K562 (cell line): ENCODE measurements around the gene ST6GALNAC3. TPM values are rescaled to one million over a fixed set of nuclear protein-coding genes. Genes with fewer than 3 reads are reported as not detected.
"Not testable (repeated sequence)": the region's sequence is repeated elsewhere in the genome, so short reads cannot be mapped to it uniquely, and the experiment has no call there.

ENCODE experiments used
- ATAC-seq: fragments of 200-7000 bp; cut with Tn5 transposase; 3 replicates; pipeline ENCODE4 v1.9.1; 2020; ENCODE audit warnings: moderate library complexity
- BruUV-seq: library from RNA; stranded (reverse); fragments of 400-500 nt; replicated peaks from 2 replicates; lab custom pipeline; 2021; lab: Mats Ljungman, UMichigan
- CTCF ChIA-PET: fragments of 300-600 bp; formaldehyde crosslinking; extraction: SDS; loops from one replicate; lab custom pipeline; 2021; ENCODE audit warnings: low intra/inter-chr PET ratio; lab: Yijun Ruan, JAX
- POLR2A ChIA-PET: fragments of 300-600, 350-650 bp; sonication (Branson Sonifier 250); formaldehyde crosslinking; extraction: SDS; loops from one replicate; lab custom pipeline; 2021; ENCODE audit warnings: antibody characterized with exemption, inconsistent platforms; lab: Yijun Ruan, JAX
- DNase-seq, 4 experiments: peaks; one replicate each; pipeline versions ENCODE4 v3.0.0 to v3.0.0-alpha.2; 2011 to 2018; ENCODE audit warnings: low spot score in 3 of 4, mixed read lengths in 3 of 4; ENCODE audit errors: extremely low read depth in 1 of 4
- FAIRE-seq: peaks from 2 replicates; lab custom pipeline; 2011; peaks lifted over from hg19 to GRCh38; lab: Jason Lieb, UNC
- H2AFZ ChIP-seq: 2 replicates; pipeline ENCODE4 v1.6.0; 2011; ENCODE audit warnings: low read depth, low read length, control low read depth, inconsistent platforms
- H3K27ac ChIP-seq: fragments of 200-600 bp; 3 replicates; pipeline ENCODE4 v1.8.0; 2011; ENCODE audit warnings: low read depth, mild to moderate bottlenecking, control low read depth, inconsistent platforms, low read length, moderate library complexity, mixed read lengths; ENCODE audit errors: extremely low read depth
- H3K27me3 ChIP-seq, 2 experiments: fragments of 300-600 bp in 1 of 2; 2 replicates in 1 of 2; 3 replicates in 1 of 2; pipeline versions ENCODE4 v1.6.0 to v1.8.0; 2011; ENCODE audit warnings: inconsistent platforms in 2 of 2, low read length in 2 of 2, mild to moderate bottlenecking in 1 of 2, mixed read lengths in 1 of 2, moderate library complexity in 1 of 2; ENCODE audit not compliant: control insufficient read depth in 2 of 2, insufficient read depth in 2 of 2
- H3K36me3 ChIP-seq: fragments of 300-600 bp; 3 replicates; pipeline ENCODE4 v1.8.0; 2011; ENCODE audit warnings: mild to moderate bottlenecking, low read length, inconsistent platforms; ENCODE audit not compliant: control insufficient read depth, insufficient read depth
- H3K4me1 ChIP-seq, 2 experiments: fragments of 200-600 bp in 1 of 2; replicated peaks in 1 of 2; 2 replicates in 1 of 2; 3 replicates in 1 of 2; pipeline versions ENCODE4 v1.5.1 to v1.8.0; 2011; ENCODE audit warnings: inconsistent platforms in 2 of 2, low read length in 2 of 2, mild to moderate bottlenecking in 1 of 2, mixed read lengths in 1 of 2, moderate library complexity in 1 of 2; ENCODE audit not compliant: control insufficient read depth in 2 of 2, insufficient read depth in 2 of 2
- H3K4me2 ChIP-seq: 2 replicates; pipeline ENCODE4 v1.6.1; 2011; ENCODE audit warnings: low read length, control low read depth, inconsistent platforms, mixed read lengths; ENCODE audit not compliant: insufficient read depth
- H3K4me3 ChIP-seq: fragments of 200-600 bp; sonication (generic), shearing (Covaris generic); 2 replicates; pipeline ENCODE4 v1.5.1; 2016; ENCODE audit warnings: control low read depth, inconsistent platforms
- H3K79me2 ChIP-seq: fragments of 200-600 bp; 3 replicates; pipeline ENCODE4 v1.8.0; 2011; ENCODE audit warnings: low read length, inconsistent platforms; ENCODE audit not compliant: control insufficient read depth, insufficient read depth
- H3K9ac ChIP-seq, 2 experiments: 2 replicates each; pipeline versions ENCODE4 v1.6.0 to v1.6.1; 2011; ENCODE audit warnings: low read depth in 2 of 2, low read length in 2 of 2, control low read depth in 1 of 2, inconsistent platforms in 1 of 2, mild to moderate bottlenecking in 1 of 2, mixed read lengths in 1 of 2; ENCODE audit not compliant: insufficient read depth in 1 of 2
- H3K9me1 ChIP-seq: one replicate; pipeline ENCODE4 v1.6.0; 2011; ENCODE audit warnings: inconsistent platforms, mild to moderate bottlenecking, low read length, moderate library complexity; ENCODE audit not compliant: control insufficient read depth, insufficient read depth
- H3K9me3 ChIP-seq: replicated peaks from 2 replicates; pipeline ENCODE4 v1.5.1; 2011; ENCODE audit warnings: low read depth, low read length, inconsistent platforms; ENCODE audit not compliant: control insufficient read depth, insufficient read depth
- H4K20me1 ChIP-seq: replicated peaks from 2 replicates; pipeline ENCODE4 v1.6.1; 2011; ENCODE audit warnings: low read length, inconsistent platforms, mixed read lengths; ENCODE audit not compliant: control insufficient read depth, insufficient read depth
- HIVEP1 ChIP-seq: fragments of 250-450 bp; sonication (Bioruptor Pico); IDR thresholded peaks from 2 replicates; pipeline ENCODE4 v1.4.0; 2020; ENCODE audit warnings: mild to moderate bottlenecking
- KDM5B ChIP-seq: fragments of 200-600 bp; sonication (generic); IDR thresholded peaks from 2 replicates; pipeline ENCODE4 v1.6.1; 2012; ENCODE audit warnings: low read depth, mild to moderate bottlenecking, moderate library complexity, low read length, control low read depth, inconsistent platforms; ENCODE audit not compliant: insufficient replicate concordance
- PML ChIP-seq: IDR thresholded peaks from 2 replicates; pipeline ENCODE4 v1.6.1; 2012; ENCODE audit warnings: low read length, inconsistent platforms
- RFX1 ChIP-seq: fragments of 450-650 bp; IDR thresholded peaks from 2 replicates; pipeline ENCODE4 v1.6.1; 2016; ENCODE audit warnings: mild to moderate bottlenecking, moderate library complexity
- SIN3A ChIP-seq, 2 experiments: fragments of 150-350 bp in 1 of 2; IDR thresholded peaks; 2 replicates each; pipeline ENCODE4 v1.6.1; 2011 to 2016; ENCODE audit warnings: borderline replicate concordance in 2 of 2, low read depth in 2 of 2, low read length in 2 of 2, mild to moderate bottlenecking in 2 of 2, moderate library complexity in 2 of 2; ENCODE audit not compliant: control insufficient read depth in 1 of 2
- ZNF408 ChIP-seq: fragments of 250-450 bp; sonication (Bioruptor Pico); IDR thresholded peaks from 2 replicates; pipeline ENCODE4 v1.4.0; 2020; ENCODE audit warnings: low read depth, mild to moderate bottlenecking, moderate library complexity
- ZNF717 ChIP-seq: fragments of 250-450 bp; sonication (Bioruptor Pico); IDR thresholded peaks from 2 replicates; pipeline ENCODE4 v1.5.0; 2021
- WGBS: fragments of 100-300 bp; shearing (Covaris generic); methylation state at CpG from one replicate; pipeline ENCODE4 v1.1.6; 2016; ENCODE audit warnings: low coverage, mixed read lengths; ENCODE audit not compliant: insufficient coverage; ENCODE audit errors: missing lambda C conversion rate; 5-methylcytosine and 5-hydroxymethylcytosine counted together
- in situ Hi-C: fragments of 300-500 bp; cut with MboI; formaldehyde crosslinking; loops from 4 replicates; pipeline ENCODE4 v1.15.0; 2018; ENCODE audit warnings: inconsistent platforms, mixed read lengths
- intact Hi-C: fragments of 100-400 bp; cut with micrococcal nuclease; formaldehyde crosslinking; loops from 2 replicates; pipeline ENCODE4 v1.14.2; 2022
- polyA plus RNA-seq, 8 experiments: library from polyadenylated mRNA; depleted of rRNA in 4 of 8; stranded (reverse) in 5 of 8; unstranded in 3 of 8; fragments of >200 nt; fragmentation: Nextera tagmentation in 2 of 8; fragmentation: Illumina TruSeq in 1 of 8; extraction: Ambion mirVana in 2 of 8; extraction: Trizol in 1 of 8; gene quantifications; 2 replicates each; pipeline versions ENCODE4 v1.2.1 to v1.2.3, GENCODE V29; 2011 to 2014; ENCODE audit warnings: inconsistent platforms in 1 of 8, missing spikeins in 1 of 8
- total RNA-seq, 7 experiments: library from RNA; depleted of rRNA in 6 of 7; stranded (reverse); fragments of >200 nt in 6 of 7; fragmentation: Illumina TruSeq in 2 of 7; extraction: Trizol in 2 of 7; gene quantifications; 2 replicates each; pipeline versions ENCODE4 v1.2.1 to v1.2.3, GENCODE V29; 2011 to 2021; ENCODE audit warnings: low replicate concordance in 1 of 7

ST6GALNAC3 gene
- total and polyA plus RNA-seq, 9 of the 15 experiments (the other 6 are each of a cell fraction or from before 2014, with no cell fraction given), result 0.04 to 0.29 (median 0.18) TPM; not detected in 6

DNA sequence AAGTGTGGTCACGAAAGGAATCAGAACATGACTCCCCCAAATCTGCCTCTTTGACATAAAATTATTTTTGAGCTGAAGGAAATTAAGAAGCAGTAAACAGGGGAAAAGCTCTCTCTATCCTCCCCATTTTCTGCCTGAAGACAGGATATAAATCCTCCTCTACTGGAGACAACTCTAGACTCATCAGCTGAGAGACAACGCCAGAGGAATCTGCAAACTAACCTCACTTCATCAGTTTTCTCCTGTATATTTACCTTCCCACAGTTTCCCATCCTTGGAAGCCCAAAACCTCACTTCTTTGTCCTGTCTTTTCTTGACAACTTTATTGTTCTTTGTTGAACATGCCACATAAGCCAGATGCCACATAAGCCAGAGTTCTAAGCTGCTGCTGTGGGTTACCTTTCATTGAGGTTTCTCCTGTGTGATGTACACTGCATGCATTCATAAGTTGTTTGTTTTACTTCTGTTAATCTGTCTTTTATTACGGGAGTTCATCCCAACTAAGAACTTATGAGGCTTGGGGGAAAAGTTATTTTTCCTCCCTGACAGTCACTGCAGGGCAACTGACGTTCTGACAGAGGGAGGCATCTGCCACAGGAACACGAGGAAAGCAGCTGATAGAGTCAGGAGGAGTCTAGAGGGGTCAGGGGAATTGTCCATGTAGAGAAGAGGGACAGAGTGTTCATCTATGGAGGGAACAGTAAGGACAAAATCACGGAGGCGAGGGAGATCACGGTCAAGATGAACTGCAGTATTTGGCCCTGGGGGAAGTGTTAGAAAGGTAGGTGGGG is 19.2 kb downstream of the ST6GALNAC3 start:
- Histone ChIP-seq H3K9me1 (no peaks in the 10 kb centered on the region), H3K9me3 (no peaks in the 10 kb centered on the region), H3K4me2 (no peak overlapping the region), H3K4me3 (no peak overlapping the region), H3K27ac (no peak overlapping the region), H3K79me2 (no peaks in the 10 kb centered on the region), H3K36me3 (no peaks in the 10 kb centered on the region), H2AFZ (no peak overlapping the region), H3K4me1 (no peaks in the 10 kb centered on the region), H3K9ac (no peak overlapping the region)
- in situ Hi-C loops, result no loop called here
- intact Hi-C loops, result no loop called here
- DNase-seq, result no peak
- BruUV-seq, result no TSS peak
- POLR2A ChIA-PET, result no interaction called here
- no peak for ATAC-seq
- FAIRE-seq, result no peak
- no peak for TF ChIP-seq KDM5B
- TF ChIP-seq PML, result no peak
- TF ChIP-seq SIN3A (IDR thresholded peaks at IDR 0.05; ENCODE audit: borderline replicate concordance in 2 of 2, control insufficient read depth in 1 of 2, low read depth in 2 of 2, low read length in 2 of 2), result no peak
- no peak for TF ChIP-seq ZNF408 (CRISPR knock-in tag)
- TF ChIP-seq, all 486 proteins: peak for 0
- CTCF ChIA-PET, result no interaction called here
- Histone ChIP-seq H3K27me3 (no peaks in the 10 kb centered on the region; a peak in 1 of 5 replicates), H4K20me1 (no peaks in the 10 kb centered on the region)
- WGBS, result 0% methylated on average over 8 of the region's 8 CpGs

DNA sequence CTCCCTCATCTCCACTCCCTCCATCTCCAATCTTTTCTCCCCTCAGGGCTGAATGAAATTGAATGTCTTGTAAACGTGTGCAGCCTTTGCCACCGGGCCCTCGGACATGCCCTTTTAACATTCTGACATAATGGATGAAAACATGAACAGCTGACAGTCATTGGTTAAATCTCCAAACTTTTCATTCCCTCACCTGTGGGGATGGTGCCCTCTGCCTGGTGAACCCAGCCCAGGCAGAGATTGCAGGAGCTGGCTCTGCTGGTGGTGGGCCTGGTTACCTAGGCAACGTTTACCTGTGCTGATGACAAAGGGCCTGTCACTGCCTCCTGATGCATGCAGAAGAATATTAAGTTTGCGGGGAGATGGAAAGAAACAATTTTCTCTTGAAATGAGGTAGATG is 21.3 kb downstream of the ST6GALNAC3 start:
- CTCF ChIA-PET, result no interaction called here
- intact Hi-C loops, result no loop called here
- in situ Hi-C loops, result no loop called here

DNA sequence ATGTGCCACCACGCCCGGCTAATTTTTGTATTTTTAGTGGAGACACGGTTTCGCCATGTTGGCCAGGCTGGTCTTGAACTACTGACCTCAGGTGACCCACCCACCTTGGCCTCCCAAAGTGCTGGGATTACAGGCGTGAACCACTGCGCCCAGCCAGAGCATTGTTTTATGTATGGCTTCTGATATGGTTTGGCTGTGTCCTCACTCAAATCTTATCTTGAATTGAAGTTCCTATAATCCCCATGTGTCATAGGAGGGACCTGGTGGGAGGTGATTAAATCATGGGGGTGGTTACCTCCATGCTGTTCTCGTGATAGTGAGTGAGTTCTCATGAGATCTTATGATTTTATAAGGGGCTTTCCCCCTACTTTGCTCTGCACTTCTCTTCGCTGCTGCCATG is 22.5 kb downstream of the ST6GALNAC3 start:
- CTCF ChIA-PET, H3K4me1 ChIP-seq, in situ Hi-C loops, DNase-seq, H3K27ac ChIP-seq, H3K79me2 ChIP-seq, H3K9me3 ChIP-seq, intact Hi-C loops, BruUV-seq, H4K20me1 ChIP-seq, H3K4me2 ChIP-seq, H2AFZ ChIP-seq, H3K36me3 ChIP-seq, H3K27me3 ChIP-seq, ATAC-seq, FAIRE-seq, H3K9me1 ChIP-seq, H3K4me3 ChIP-seq, H3K9ac ChIP-seq: not testable (repeated sequence)
- 0% methylated on average over 8 of the region's 8 CpGs for WGBS
- POLR2A ChIA-PET, result interaction anchor here (0.6 kb wide), 1 partner anchor 12 kb away, joined by 3 read pairs; no protein-coding TSS in a partner anchor

More for the DNA sequence above, 21.3 kb downstream of the ST6GALNAC3 start:
- Histone ChIP-seq H3K4me3 (no peak overlapping the region), H3K9me1 (no peaks in the 10 kb centered on the region), H3K4me1 (no peaks in the 10 kb centered on the region), H3K9ac (no peak overlapping the region), H4K20me1 (no peaks in the 10 kb centered on the region), H3K79me2 (no peaks in the 10 kb centered on the region), H3K27me3 (no peaks in the 10 kb centered on the region; a peak in 1 of 5 replicates), H2AFZ (no peak overlapping the region), H3K36me3 (no peaks in the 10 kb centered on the region), H3K9me3 (no peaks in the 10 kb centered on the region), H3K27ac (no peak overlapping the region), H3K4me2 (no peak overlapping the region)
- 3% methylated on average over 5 of the region's 5 CpGs for WGBS
- DNase-seq, result no peak
- no TSS peak for BruUV-seq
- no peak for FAIRE-seq
- TF ChIP-seq HIVEP1 (CRISPR knock-in tag) (no peak), ZNF717 (CRISPR knock-in tag) (no peak), RFX1 (peak; percentile 16; the same call in 1 of the 2 replicates)
- POLR2A ChIA-PET, result no interaction called here
- ATAC-seq, result no peak
